ENCODE data around the gene ILKAP. TPM values are rescaled to one million over a fixed set of nuclear protein-coding genes. Genes with fewer than 3 reads are reported as not detected.

ILKAP gene
- polyA plus RNA-seq, 2 of the 4 experiments (the other 2 are of a cell fraction), result 36.3 to 41.4 TPM

GRCh38 chr2:238174701-238175100, 28.8 kb downstream of the ILKAP start:
- CTCF ChIA-PET, result interaction anchor here (0.8 to 1.8 kb wide), 3 partner anchors 13 to 111 kb away, joined by 3 to 8 read pairs (median 3); no protein-coding TSS in a partner anchor
- Histone ChIP-seq H3K4me1 (peaks cover 14% of the 10 kb centered on the region), H3K4me2 (no peak overlapping the region), H3K9me3 (no peaks in the 10 kb centered on the region), H3K27ac (no peak overlapping the region), H3K4me3 (no peak overlapping the region)
- POLR2A ChIA-PET, result no interaction called here
- ATAC-seq, result no peak
- DNase-seq (ENCODE audit: low read depth in 1 of 2, low spot score in 1 of 2), result no peak
- FAIRE-seq, result no peak
- TF ChIP-seq RARB (CRISPR knock-in tag; IDR thresholded peaks at IDR 0.05), result no peak
- no peak for TF ChIP-seq POLR2AphosphoS2 (conservative IDR thresholded peaks at IDR 0.05; ENCODE audit: low read length)
- TF ChIP-seq HDAC2 (IDR thresholded peaks at IDR 0.05), result no peak
- no peak for TF ChIP-seq JUN (IDR thresholded peaks at IDR 0.05)
- no peak for TF ChIP-seq ESRRA (IDR thresholded peaks at IDR 0.05; ENCODE audit: borderline replicate concordance, low read length)
- TF ChIP-seq EP300 (IDR thresholded peaks at IDR 0.05), result no peak
- no peak for TF ChIP-seq RAD21 (conservative IDR thresholded peaks at IDR 0.05 in 1 of 2, IDR thresholded peaks at IDR 0.05 in 1 of 2)
- TF ChIP-seq PHF8 (IDR thresholded peaks at IDR 0.05; ENCODE audit: borderline replicate concordance, low read depth), result no peak
- TF ChIP-seq RNF2 (IDR thresholded peaks at IDR 0.05; ENCODE audit: borderline replicate concordance, low read depth), result no peak
- TF ChIP-seq NR3C1 (IDR thresholded peaks at IDR 0.05), result no peak
- no peak for TF ChIP-seq HEYL (CRISPR knock-in tag; IDR thresholded peaks at IDR 0.05)
- TF ChIP-seq NPAS2 (CRISPR knock-in tag; IDR thresholded peaks at IDR 0.05; ENCODE audit: borderline replicate concordance), result no peak
- TF ChIP-seq ZSCAN20 (CRISPR knock-in tag; IDR thresholded peaks at IDR 0.05), result no peak
- no peak for TF ChIP-seq BHLHE40 (IDR thresholded peaks at IDR 0.05; ENCODE audit: low read depth, low read length)
- no peak for TF ChIP-seq ATOH8 (CRISPR knock-in tag; IDR thresholded peaks at IDR 0.05; ENCODE audit: low read depth)
- no peak for TF ChIP-seq E2F6 (IDR thresholded peaks at IDR 0.05; ENCODE audit: borderline replicate concordance, low read depth)
- TF ChIP-seq MAFK (IDR thresholded peaks at IDR 0.05; ENCODE audit: partially characterized antibody), result no peak
- 88% methylated on average over 3 of the region's 3 CpGs for WGBS (ENCODE audit: missing lambda C conversion rate)

DNA sequence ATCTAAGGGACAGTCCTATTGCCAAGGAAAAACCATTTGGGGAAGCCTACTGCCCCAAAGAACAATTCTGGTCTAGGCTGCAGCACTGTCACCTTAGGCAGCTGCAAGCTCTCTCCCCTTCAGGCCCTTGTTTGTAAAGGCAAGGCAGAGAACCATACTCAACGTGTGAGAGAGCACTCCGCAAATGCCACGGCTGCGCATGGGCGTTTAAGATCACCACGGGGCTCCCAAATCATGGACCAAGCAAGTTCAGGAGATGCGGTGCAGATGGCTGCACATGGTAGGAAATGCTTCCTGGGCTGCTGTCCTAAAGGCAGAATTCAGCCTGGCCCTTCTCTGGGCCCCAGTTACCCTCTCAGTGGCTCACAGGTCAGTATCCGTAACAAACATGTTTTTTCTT, 29.2 kb downstream of the ILKAP start:
- Histone ChIP-seq H3K4me1 (peaks cover 18% of the 10 kb centered on the region), H3K9me3 (no peaks in the 10 kb centered on the region), H3K4me2 (no peak overlapping the region), H3K27ac (no peak overlapping the region), H3K4me3 (no peak overlapping the region)
- POLR2A ChIA-PET, result no interaction called here
- ATAC-seq, result no peak
- 93% methylated on average over 8 of the region's 8 CpGs for WGBS (ENCODE audit: missing lambda C conversion rate)
- DNase-seq (ENCODE audit: low read depth in 1 of 2, low spot score in 1 of 2), result no peak
- no peak for FAIRE-seq
- CTCF ChIA-PET, result interaction anchor here (0.8 to 1.8 kb wide), 2 partner anchors 14 to 112 kb away, joined by 3 to 8 read pairs; no protein-coding TSS in a partner anchor
- TF ChIP-seq POLR2AphosphoS2 (conservative IDR thresholded peaks at IDR 0.05; ENCODE audit: low read length) (no peak), FOSL2 (IDR thresholded peaks at IDR 0.05) (no peak), FOSL2 (CRISPR knock-in tag; IDR thresholded peaks at IDR 0.05) (no peak), RARB (CRISPR knock-in tag; IDR thresholded peaks at IDR 0.05) (no peak), ZFP36 (IDR thresholded peaks at IDR 0.05; ENCODE audit: borderline replicate concordance, partially characterized antibody) (no peak), GATA3 (IDR thresholded peaks at IDR 0.05; ENCODE audit: borderline replicate concordance) (no peak)

- WGBS (ENCODE audit: missing lambda C conversion rate), result 66% methylated on average over 2 of the region's 2 CpGs
- Histone ChIP-seq H3K4me2 (no peak overlapping the region), H3K9me3 (no peaks in the 10 kb centered on the region), H3K4me1 (peaks cover 24% of the 10 kb centered on the region), H3K4me3 (no peak overlapping the region), H3K27ac (no peak overlapping the region)
- no peak for DNase-seq (ENCODE audit: low read depth in 1 of 2, low spot score in 1 of 2)
- CTCF ChIA-PET, result interaction anchor here (0.8 to 1.8 kb wide), 2 partner anchors 14 to 39 kb away, joined by 3 to 8 read pairs; no protein-coding TSS in a partner anchor
- POLR2A ChIA-PET, result no interaction called here
- ATAC-seq, result peak; percentile 55 to 67; a peak in 4 of 6 replicates
- no peak for FAIRE-seq
- no peak for TF ChIP-seq RFX5 (IDR thresholded peaks at IDR 0.05)
- no peak for TF ChIP-seq ATOH8 (CRISPR knock-in tag; IDR thresholded peaks at IDR 0.05; ENCODE audit: low read depth)
- TF ChIP-seq CBX8 (IDR thresholded peaks at IDR 0.05), result no peak
- TF ChIP-seq ZSCAN20 (CRISPR knock-in tag; IDR thresholded peaks at IDR 0.05), result no peak
- TF ChIP-seq EHF (CRISPR knock-in tag; IDR thresholded peaks at IDR 0.05), result no peak
- TF ChIP-seq TP53 (CRISPR knock-in tag; IDR thresholded peaks at IDR 0.05), result no peak
- no peak for TF ChIP-seq FOSB (CRISPR knock-in tag; IDR thresholded peaks at IDR 0.05)
- TF ChIP-seq PHF8 (IDR thresholded peaks at IDR 0.05; ENCODE audit: borderline replicate concordance, low read depth), result no peak
- no peak for TF ChIP-seq E2F6 (IDR thresholded peaks at IDR 0.05; ENCODE audit: borderline replicate concordance, low read depth)
- no peak for TF ChIP-seq ZC3H11A (IDR thresholded peaks at IDR 0.05)
- TF ChIP-seq RAD21 (conservative IDR thresholded peaks at IDR 0.05 in 1 of 2, IDR thresholded peaks at IDR 0.05 in 1 of 2), result no peak
- no peak for TF ChIP-seq BHLHE40 (IDR thresholded peaks at IDR 0.05; ENCODE audit: low read depth, low read length)
- no peak for TF ChIP-seq PBX3 (IDR thresholded peaks at IDR 0.05)
- TF ChIP-seq ELK1 (IDR thresholded peaks at IDR 0.05; ENCODE audit: low read depth, low read length), result no peak
- no peak for TF ChIP-seq MAZ (IDR thresholded peaks at IDR 0.05; ENCODE audit: borderline replicate concordance, low read depth, low read length)
- no peak for TF ChIP-seq TFCP2L1 (CRISPR knock-in tag; IDR thresholded peaks at IDR 0.05)
Measured at GRCh38 chr2:238173692-238174091, 29.8 kb downstream of the ILKAP start.
